ENCODE results near the gene STMN1.

The STMN1 gene

DNA sequence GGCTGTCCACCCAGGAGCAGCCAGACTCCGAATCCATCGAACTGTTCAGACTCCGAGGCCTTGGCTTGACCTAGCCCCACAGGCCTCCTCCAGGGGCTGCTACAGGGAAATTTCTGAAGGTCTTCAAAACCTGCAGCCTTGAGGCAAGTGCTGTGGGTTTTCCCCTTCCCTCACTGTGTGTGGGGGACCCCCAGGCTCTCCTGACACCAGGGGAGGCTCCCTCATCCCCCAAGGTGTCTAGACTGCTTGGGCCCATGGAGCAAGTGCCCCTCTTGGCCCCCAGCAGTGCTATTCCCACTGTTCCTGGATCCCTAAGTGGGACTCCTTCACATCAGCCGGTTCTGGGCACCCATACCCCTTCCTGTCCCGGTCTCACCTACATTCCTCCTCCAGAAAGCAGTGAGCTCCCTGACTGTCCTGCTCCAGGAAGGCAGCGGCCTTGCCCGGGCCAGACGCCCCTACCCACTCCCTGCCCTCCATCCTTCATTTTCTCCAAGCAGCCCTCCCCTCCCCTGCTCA, 31.5 kb downstream of the STMN1 start:
- no peak for DNase-seq (ENCODE audit: low read depth)
- no peak overlapping the region for H3K4me3 ChIP-seq (ENCODE audit: low read depth, low read length)
- TF ChIP-seq POLR2A (IDR thresholded peaks at IDR 0.05; ENCODE audit: extremely low read depth, insufficient read length) (no peak), MYC (IDR thresholded peaks at IDR 0.05; ENCODE audit: low read depth, low read length) (no peak), MAX (IDR thresholded peaks at IDR 0.05; ENCODE audit: low read depth, low read length) (no peak), CTCF (IDR thresholded peaks at IDR 0.05; ENCODE audit: low read depth, low read length) (no peak)

DNA sequence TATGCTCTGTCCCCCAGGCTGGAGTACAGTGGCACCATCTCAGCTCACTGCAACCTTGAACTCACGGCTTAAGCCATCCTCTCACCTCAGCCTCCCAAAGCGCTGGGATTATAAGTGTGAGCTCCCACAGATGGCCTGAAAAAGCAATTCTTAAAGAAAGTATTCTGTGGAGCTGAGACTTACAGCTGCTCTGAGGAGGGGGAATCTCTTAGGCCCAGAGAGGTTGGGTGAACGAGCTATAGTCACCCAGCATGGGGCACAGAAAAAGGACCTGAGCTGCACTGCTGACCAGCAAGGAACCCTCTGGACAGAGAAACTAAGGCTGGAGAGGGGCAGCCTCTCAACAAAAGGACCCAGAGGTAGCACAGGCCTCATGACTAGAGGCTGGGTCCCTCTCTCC, 32.0 kb downstream of the STMN1 start:
- DNase-seq (ENCODE audit: low read depth): no peak
- TF ChIP-seq POLR2A (IDR thresholded peaks at IDR 0.05; ENCODE audit: extremely low read depth, insufficient read length) (no peak), CTCF (IDR thresholded peaks at IDR 0.05; ENCODE audit: low read depth, low read length) (no peak), MYC (IDR thresholded peaks at IDR 0.05; ENCODE audit: low read depth, low read length) (no peak), MAX (IDR thresholded peaks at IDR 0.05; ENCODE audit: low read depth, low read length) (no peak)
- H3K4me3 ChIP-seq (ENCODE audit: low read depth, low read length): no peak overlapping the region

- DNase-seq (ENCODE audit: low read depth): peak; percentile 25
Measured at GRCh38 chr1:25873120-25873519, 33.1 kb downstream of the STMN1 start.

DNA sequence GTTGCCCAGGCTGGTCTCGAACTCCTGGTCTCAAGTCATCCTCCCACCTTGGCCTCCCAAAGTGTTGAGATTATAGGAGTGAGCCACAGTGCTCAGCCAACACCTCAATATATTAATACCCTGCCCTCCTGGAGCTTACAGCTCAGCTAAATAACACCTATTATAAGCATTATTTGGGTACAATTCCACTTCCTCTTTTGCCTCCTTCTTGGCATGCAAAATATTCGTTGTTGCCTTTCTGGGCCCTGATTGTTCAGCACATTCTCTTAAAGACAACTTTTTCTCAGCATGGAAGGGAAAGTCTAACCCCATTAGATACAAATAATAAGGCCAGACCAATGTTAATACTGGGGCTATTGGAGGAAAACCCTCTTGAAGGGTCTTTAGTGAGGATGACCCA, 33.5 kb downstream of the STMN1 start:
- no peak for TF ChIP-seq MYC (IDR thresholded peaks at IDR 0.05; ENCODE audit: low read depth, low read length)
- no peak for TF ChIP-seq POLR2A (IDR thresholded peaks at IDR 0.05; ENCODE audit: extremely low read depth, insufficient read length)
- TF ChIP-seq CTCF (IDR thresholded peaks at IDR 0.05; ENCODE audit: low read depth, low read length): no peak
- TF ChIP-seq MAX (IDR thresholded peaks at IDR 0.05; ENCODE audit: low read depth, low read length): no peak
- no peak overlapping the region for H3K4me3 ChIP-seq (ENCODE audit: low read depth, low read length)
- peak; percentile 30 for DNase-seq (ENCODE audit: low read depth)

More at GRCh38 chr1:25873120-25873519, 33.1 kb downstream of the STMN1 start:
- H3K4me3 ChIP-seq (ENCODE audit: low read depth, low read length): no peak overlapping the region
- no peak for TF ChIP-seq MYC (IDR thresholded peaks at IDR 0.05; ENCODE audit: low read depth, low read length)
- no peak for TF ChIP-seq CTCF (IDR thresholded peaks at IDR 0.05; ENCODE audit: low read depth, low read length)
- TF ChIP-seq MAX (IDR thresholded peaks at IDR 0.05; ENCODE audit: low read depth, low read length): no peak
- TF ChIP-seq POLR2A (IDR thresholded peaks at IDR 0.05; ENCODE audit: extremely low read depth, insufficient read length): no peak

DNA sequence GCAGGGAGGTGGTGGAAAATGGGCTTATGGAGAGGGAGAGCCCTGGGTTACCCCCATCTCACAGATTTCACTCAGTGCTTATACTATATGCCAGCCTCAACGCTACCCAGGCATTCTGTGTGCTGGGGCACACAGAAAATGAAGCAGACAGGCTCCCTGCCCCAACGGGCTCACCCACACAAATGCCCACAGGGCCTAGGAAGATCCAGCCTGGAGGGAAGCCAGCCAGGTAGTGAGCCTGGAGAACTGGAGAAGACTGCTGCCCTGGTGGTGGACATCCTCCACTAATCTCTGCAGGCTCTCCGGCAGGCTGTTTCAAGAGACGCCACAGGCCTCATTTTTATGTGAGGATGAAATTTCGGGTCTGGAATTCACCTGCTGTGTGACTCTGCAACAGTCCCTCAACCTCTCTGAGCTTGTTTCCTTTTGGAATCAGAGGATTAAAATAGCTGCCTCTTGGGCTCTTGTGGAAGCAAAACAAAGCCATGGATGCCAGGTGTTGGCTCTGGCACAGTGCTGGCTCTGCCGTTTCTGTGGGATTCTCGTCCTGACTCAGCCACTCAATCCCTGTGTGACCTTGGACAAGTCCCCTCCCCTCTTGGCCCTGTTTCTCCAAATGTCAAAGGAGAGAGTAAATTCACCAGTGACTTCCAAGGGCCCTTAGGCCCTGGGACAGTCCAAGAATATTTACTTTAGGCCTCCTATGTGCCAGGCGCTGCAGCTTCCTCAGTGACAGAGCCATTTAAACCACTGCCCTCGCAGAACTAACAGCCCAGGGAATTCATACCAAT, 34.3 kb downstream of the STMN1 start:
- no peak for DNase-seq (ENCODE audit: low read depth)
- no peak for TF ChIP-seq MAX (IDR thresholded peaks at IDR 0.05; ENCODE audit: low read depth, low read length)
- no peak for TF ChIP-seq MYC (IDR thresholded peaks at IDR 0.05; ENCODE audit: low read depth, low read length)
- no peak for TF ChIP-seq POLR2A (IDR thresholded peaks at IDR 0.05; ENCODE audit: extremely low read depth, insufficient read length)
- no peak for TF ChIP-seq CTCF (IDR thresholded peaks at IDR 0.05; ENCODE audit: low read depth, low read length)
- H3K4me3 ChIP-seq (ENCODE audit: low read depth, low read length): no peak overlapping the region
